Sigmoid colon (tissue), 7 donors: ENCODE data around the gene ASPN. TPM values are rescaled to one million over a fixed set of nuclear protein-coding genes. Genes with fewer than 3 reads are reported as not detected.

Experiments
- DNase-seq: peaks from one replicate; pipeline ENCODE4 v3.0.0-alpha.2; 2019
- H3K27ac ChIP-seq, 4 donors: fragments of 200-600 bp; sonication (generic); one replicate each; pipeline ENCODE4 v1.5.1; 2016 to 2019; ENCODE audit warnings: mild to moderate bottlenecking in 1 of 4
- H3K27me3 ChIP-seq, 3 donors: fragments of 200-600 bp; sonication (generic); one replicate each; pipeline ENCODE4 v1.5.1; 2019; ENCODE audit warnings: mild to moderate bottlenecking in 1 of 3
- H3K36me3 ChIP-seq, 4 donors: fragments of 200-600 bp; sonication (generic); one replicate each; pipeline ENCODE4 v1.5.1; 2016 to 2019
- H3K4me1 ChIP-seq, 4 donors: fragments of 200-600 bp; sonication (generic); one replicate each; pipeline ENCODE4 v1.5.1; 2017 to 2019
- H3K4me3 ChIP-seq, 4 donors: fragments of 200-600 bp; sonication (generic); one replicate each; pipeline ENCODE4 v1.5.1; 2017 to 2019; ENCODE audit warnings: mild to moderate bottlenecking in 2 of 4, moderate library complexity in 1 of 4
- H3K9me3 ChIP-seq, 4 donors: fragments of 200-600 bp in 3 of 4; sonication (generic) in 3 of 4; one replicate each; pipeline versions ENCODE4 v1.5.1 to v1.6.1; 2013 to 2019
- EP300 ChIP-seq, 4 donors: sonication (generic); formaldehyde crosslinking; IDR thresholded peaks; one replicate each; pipeline ENCODE4 v1.6.1; 2017; ENCODE audit warnings: antibody characterized with exemption in 4 of 4
- POLR2A ChIP-seq, 2 donors: fragments of 450-650 bp; IDR thresholded peaks; one replicate each; pipeline ENCODE4 v1.6.1; 2016; ENCODE audit warnings: antibody characterized with exemption in 2 of 2, mild to moderate bottlenecking in 2 of 2, moderate library complexity in 2 of 2
- POLR2AphosphoS5 ChIP-seq, 4 donors: sonication (generic); formaldehyde crosslinking; IDR thresholded peaks; one replicate each; pipeline ENCODE4 v1.6.1; 2017; ENCODE audit warnings: antibody characterized with exemption in 4 of 4
- WGBS, 2 donors: extraction: QIAGEN DNeasy Blood & Tissue Kit; methylation state at CpG; one replicate each; pipeline ENCODE4 v1.1.7; 2013; 5-methylcytosine and 5-hydroxymethylcytosine counted together
- intact Hi-C: fragments of 100-400 bp; cut with DNase I; formaldehyde crosslinking; loops from one replicate; pipeline ENCODE4 v1.15.1; 2023
- polyA plus RNA-seq, 3 donors: library from polyadenylated mRNA; stranded (reverse); fragments of 200-250 nt; gene quantifications; one replicate each; pipeline ENCODE4 v1.2.3, GENCODE V29; 2013
- total RNA-seq, 4 donors: library from RNA; depleted of rRNA; stranded (reverse); fragments of >200 nt; gene quantifications; one replicate each; pipeline ENCODE4 v1.1.0, GENCODE V29; 2016
- TF ChIP-seq, protein P1 (sequence below), 4 experiments: fragments of 450-650 bp in 3 of 4; fragments of 200-600 bp in 1 of 4; IDR thresholded peaks; one replicate each; pipeline ENCODE4 v1.5.1; 2016 to 2019; ENCODE audit warnings: antibody characterized with exemption in 4 of 4, mild to moderate bottlenecking in 3 of 4, moderate library complexity in 2 of 4
- donor health status: healthy with polysubstance abuse.
- donor health status: Bipolar disorder and iron deficiency.
- donor health status: healthy.

The ASPN gene
- total and polyA plus RNA-seq, 7 donors: 1.5 to 96.9 (median 9.4) TPM

GRCh38 chr9:92527832-92528521, 45.7 kb upstream of the ASPN start:
- Histone ChIP-seq H3K27ac (no peak overlapping the region), H3K4me1 (no peaks in the 10 kb centered on the region), H3K36me3 (no peaks in the 10 kb centered on the region), H3K27me3 (no peaks in the 10 kb centered on the region), H3K4me3 (no peak overlapping the region), H3K9me3 (no peaks in the 10 kb centered on the region)
- no peak for DNase-seq
- intact Hi-C loops: no loop called here
- TF ChIP-seq EP300 (IDR thresholded peaks at IDR 0.05): no peak
- TF ChIP-seq POLR2AphosphoS5 (IDR thresholded peaks at IDR 0.05): no peak
- TF ChIP-seq, protein P1, sequence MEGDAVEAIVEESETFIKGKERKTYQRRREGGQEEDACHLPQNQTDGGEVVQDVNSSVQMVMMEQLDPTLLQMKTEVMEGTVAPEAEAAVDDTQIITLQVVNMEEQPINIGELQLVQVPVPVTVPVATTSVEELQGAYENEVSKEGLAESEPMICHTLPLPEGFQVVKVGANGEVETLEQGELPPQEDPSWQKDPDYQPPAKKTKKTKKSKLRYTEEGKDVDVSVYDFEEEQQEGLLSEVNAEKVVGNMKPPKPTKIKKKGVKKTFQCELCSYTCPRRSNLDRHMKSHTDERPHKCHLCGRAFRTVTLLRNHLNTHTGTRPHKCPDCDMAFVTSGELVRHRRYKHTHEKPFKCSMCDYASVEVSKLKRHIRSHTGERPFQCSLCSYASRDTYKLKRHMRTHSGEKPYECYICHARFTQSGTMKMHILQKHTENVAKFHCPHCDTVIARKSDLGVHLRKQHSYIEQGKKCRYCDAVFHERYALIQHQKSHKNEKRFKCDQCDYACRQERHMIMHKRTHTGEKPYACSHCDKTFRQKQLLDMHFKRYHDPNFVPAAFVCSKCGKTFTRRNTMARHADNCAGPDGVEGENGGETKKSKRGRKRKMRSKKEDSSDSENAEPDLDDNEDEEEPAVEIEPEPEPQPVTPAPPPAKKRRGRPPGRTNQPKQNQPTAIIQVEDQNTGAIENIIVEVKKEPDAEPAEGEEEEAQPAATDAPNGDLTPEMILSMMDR (IDR thresholded peaks at IDR 0.05): no peak
- WGBS, 2 donors: 93 to 95% methylated on average over 4 of the region's 4 CpGs

- DNase-seq: no peak
- intact Hi-C loops: no loop called here
- no peaks in the 10 kb centered on the region for H3K4me1 ChIP-seq
- H3K4me3 ChIP-seq: no peak overlapping the region
- 91 to 94% methylated on average over 2 of the region's 2 CpGs for WGBS, 2 donors
- no peaks in the 10 kb centered on the region for H3K36me3 ChIP-seq
- no peak for TF ChIP-seq POLR2AphosphoS5 (IDR thresholded peaks at IDR 0.05)
- no peak overlapping the region for H3K27ac ChIP-seq
- no peaks in the 10 kb centered on the region for H3K27me3 ChIP-seq
- H3K9me3 ChIP-seq: no peaks in the 10 kb centered on the region
Observed at GRCh38 chr9:92527291-92527828, 45.1 kb upstream of the ASPN start.

DNA sequence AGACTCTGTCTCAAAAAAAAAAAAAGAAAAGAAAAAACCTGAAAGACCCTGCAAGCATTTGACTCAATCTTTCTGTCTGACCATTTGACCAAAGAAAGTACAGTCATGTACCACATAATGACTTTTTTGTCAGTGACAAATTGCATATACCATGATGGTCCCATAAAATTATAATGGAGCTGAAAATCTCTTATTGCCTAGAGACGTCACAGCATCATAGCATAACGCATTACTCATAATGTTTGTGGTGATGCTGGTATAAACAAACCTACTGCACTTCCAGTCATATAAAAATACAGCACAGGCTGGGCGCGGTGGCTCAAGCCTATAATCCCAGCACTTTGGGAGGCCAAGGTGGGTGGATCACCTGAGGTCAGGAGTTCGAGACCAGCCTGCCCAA, 43.0 kb upstream of the ASPN start:
- Histone ChIP-seq H3K9me3 (no peaks in the 10 kb centered on the region), H3K4me3 (no peak overlapping the region), H3K27ac (no peak overlapping the region), H3K4me1 (no peaks in the 10 kb centered on the region), H3K27me3 (no peaks in the 10 kb centered on the region), H3K36me3 (no peaks in the 10 kb centered on the region)
- intact Hi-C loops: no loop called here
- 68 to 86% methylated on average over 5 of the region's 5 CpGs for WGBS, 2 donors
- TF ChIP-seq EP300 (IDR thresholded peaks at IDR 0.05) (no peak), POLR2A (IDR thresholded peaks at IDR 0.05) (no peak), POLR2AphosphoS5 (IDR thresholded peaks at IDR 0.05) (no peak)
- TF ChIP-seq, protein P1 (IDR thresholded peaks at IDR 0.05): no peak
- no peak for DNase-seq

DNA sequence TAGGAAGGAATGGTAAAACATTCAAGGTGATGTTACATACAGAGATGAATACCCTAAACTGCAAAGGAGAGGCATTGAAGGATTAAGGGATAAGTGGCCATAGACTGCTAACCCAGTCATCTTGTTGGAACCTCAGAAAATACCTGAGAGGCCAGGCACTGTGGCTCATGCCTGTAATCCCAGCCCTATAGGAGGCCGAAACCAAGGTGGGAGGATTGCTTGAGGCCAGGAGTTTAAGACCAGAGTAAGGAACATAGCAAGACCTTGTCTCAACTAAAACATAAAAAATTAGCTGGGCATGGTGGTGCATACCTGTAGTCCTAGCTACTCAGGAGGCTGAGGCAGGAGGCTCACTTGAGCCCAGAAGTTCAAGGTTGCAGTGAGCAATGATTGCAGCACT, 42.6 kb upstream of the ASPN start:
- Histone ChIP-seq H3K27ac (no peak overlapping the region), H3K36me3 (no peaks in the 10 kb centered on the region), H3K4me1 (no peaks in the 10 kb centered on the region), H3K9me3 (no peaks in the 10 kb centered on the region), H3K27me3 (no peaks in the 10 kb centered on the region), H3K4me3 (no peak overlapping the region)
- TF ChIP-seq EP300 (IDR thresholded peaks at IDR 0.05) (no peak), POLR2AphosphoS5 (IDR thresholded peaks at IDR 0.05) (no peak), POLR2A (IDR thresholded peaks at IDR 0.05) (no peak)
- TF ChIP-seq, protein P1 (IDR thresholded peaks at IDR 0.05): no peak
- intact Hi-C loops: no loop called here
- DNase-seq: no peak
- WGBS, 2 donors: 95% methylated on average over 1 of the region's 1 CpG

DNA sequence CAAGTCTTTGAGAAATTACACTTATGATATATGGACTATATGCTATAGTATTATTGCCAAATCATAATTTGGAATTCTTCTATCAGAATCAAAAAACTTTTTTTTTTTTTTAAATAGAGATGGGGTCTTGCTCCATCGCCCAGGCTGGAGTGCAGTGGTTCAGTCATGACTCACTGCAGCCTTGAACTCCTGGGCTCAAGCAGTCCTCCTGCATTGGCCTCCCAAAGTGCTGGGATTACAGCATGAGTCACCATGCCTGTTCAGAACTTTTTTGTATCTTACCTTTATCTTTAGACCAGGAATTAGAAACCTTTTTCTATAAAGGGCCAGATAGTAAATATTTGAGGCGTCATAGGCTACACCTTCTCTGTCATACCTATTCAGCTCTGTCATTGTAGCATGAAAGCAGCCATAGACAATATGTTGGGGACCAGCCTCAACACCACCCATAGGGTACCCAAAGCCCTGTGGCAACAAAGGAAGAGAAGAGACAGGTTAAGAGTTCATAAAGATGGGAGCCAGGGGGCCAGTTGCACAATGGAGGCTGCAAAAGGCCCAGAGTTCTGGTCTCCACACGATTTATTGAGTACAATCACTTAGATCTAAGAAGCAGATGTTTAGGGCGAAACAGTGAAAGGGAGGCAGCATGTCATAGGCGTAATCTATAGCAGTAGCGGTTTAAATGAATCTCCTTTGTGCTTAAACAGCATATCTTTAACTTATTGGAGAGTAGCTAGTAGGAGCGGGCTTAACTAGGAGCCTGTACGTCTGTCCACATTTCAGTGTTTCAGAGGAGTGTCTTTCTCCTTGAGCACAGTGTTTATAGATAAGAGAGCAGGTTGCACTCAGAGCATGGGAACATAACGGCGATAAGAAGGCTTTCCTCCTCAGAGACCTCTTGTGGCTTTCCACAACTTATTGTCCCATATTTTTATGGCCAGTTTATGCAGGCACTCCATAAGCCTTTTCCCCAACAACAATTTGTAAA, 41.0 kb upstream of the ASPN start:
- Histone ChIP-seq H3K9me3 (no peaks in the 10 kb centered on the region), H3K27me3 (no peaks in the 10 kb centered on the region), H3K36me3 (no peaks in the 10 kb centered on the region), H3K4me1 (no peaks in the 10 kb centered on the region), H3K4me3 (no peak overlapping the region), H3K27ac (no peak overlapping the region)
- DNase-seq: no peak
- TF ChIP-seq EP300 (IDR thresholded peaks at IDR 0.05) (no peak), POLR2AphosphoS5 (IDR thresholded peaks at IDR 0.05) (no peak), POLR2A (IDR thresholded peaks at IDR 0.05) (no peak)
- TF ChIP-seq, protein P1 (IDR thresholded peaks at IDR 0.05): no peak
- intact Hi-C loops: no loop called here
- WGBS, 2 donors: 86 to 93% methylated on average over 10 of the region's 10 CpGs
